Fibroblast of peridontal ligament (primary cell): ENCODE data around the gene CDH4.
"Not testable (repeated sequence)": the region's sequence is repeated elsewhere in the genome, so short reads cannot be mapped to it uniquely, and the experiment has no call there.

Experiments used
- DNase-seq: peaks from one replicate; pipeline ENCODE4 v3.0.0-alpha.2; 2010; ENCODE audit errors: extremely low read depth

Gene CDH4

GRCh38 chr20:61938839-61939690 is 687.0 kb downstream of the CDH4 start:
- DNase-seq, result no peak

GRCh38 chr20:61939691-61940360 is 687.8 kb downstream of the CDH4 start:
- no peak for DNase-seq

- DNase-seq, result no peak
These were observed 688.4 kb downstream of the CDH4 start for GRCh38 chr20:61940491-61940890.

- DNase-seq, result no peak
These were observed 689.1 kb downstream of the CDH4 start for GRCh38 chr20:61940976-61941720.

GRCh38 chr20:61941721-61942405 is 689.8 kb downstream of the CDH4 start:
- DNase-seq, result no peak

GRCh38 chr20:61942526-61942925 is 690.5 kb downstream of the CDH4 start:
- DNase-seq, result no peak

- DNase-seq, result not testable (repeated sequence)
These were observed 692.9 kb downstream of the CDH4 start for GRCh38 chr20:61944967-61945366.

GRCh38 chr20:61945495-61945894 is 693.4 kb downstream of the CDH4 start:
- DNase-seq, result not testable (repeated sequence)

- DNase-seq, result not testable (repeated sequence)
These were observed 696.0 kb downstream of the CDH4 start for GRCh38 chr20:61948056-61948455.

- DNase-seq, result no peak
These were observed 696.7 kb downstream of the CDH4 start for GRCh38 chr20:61948586-61949362.

- DNase-seq, result no peak
These were observed 697.3 kb downstream of the CDH4 start for GRCh38 chr20:61949363-61949713.

- DNase-seq, result no peak
These were observed 697.9 kb downstream of the CDH4 start for GRCh38 chr20:61949714-61950640.

GRCh38 chr20:61950641-61951071 is 698.6 kb downstream of the CDH4 start:
- DNase-seq, result no peak

GRCh38 chr20:61951695-61952533 is 699.9 kb downstream of the CDH4 start:
- no peak for DNase-seq

GRCh38 chr20:61953037-61954021 is 701.3 kb downstream of the CDH4 start:
- DNase-seq, result no peak

- DNase-seq, result no peak
These were observed 702.4 kb downstream of the CDH4 start for GRCh38 chr20:61954276-61955021.
